ENCODE results near the gene SMAD6. TPM values are rescaled to one million over a fixed set of nuclear protein-coding genes. Genes with fewer than 3 reads are reported as not detected.

Gene SMAD6
- total and polyA plus RNA-seq, 2 of the 4 experiments (the other 2 are of a cell fraction): 4.8 to 8.5 TPM

DNA sequence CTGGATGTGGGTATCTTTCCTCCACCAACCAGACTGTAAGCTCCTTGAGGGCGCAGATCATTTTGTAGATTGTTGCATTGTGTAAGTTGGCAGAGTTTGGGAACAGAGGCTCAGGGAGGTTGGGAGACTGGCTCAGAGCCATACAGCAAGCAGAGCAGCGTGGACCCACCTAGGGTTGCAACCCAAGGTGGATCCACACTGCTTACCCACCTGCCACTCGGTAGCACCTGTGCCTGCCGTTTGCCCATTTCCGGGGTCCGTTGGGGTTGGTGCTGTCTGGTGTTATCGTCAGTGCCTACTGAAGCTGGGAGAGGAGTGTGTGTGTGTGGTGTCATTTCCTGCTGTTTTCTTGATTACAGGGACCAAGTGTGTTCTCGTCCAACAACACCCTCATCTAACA is 19.0 kb downstream of the SMAD6 start:
- WGBS, 2 experiments (ENCODE audit: extremely low coverage in 2 of 2, insufficient read length in 1 of 2): no CpG with 5 or more reads among the region's 8 CpGs
- Histone ChIP-seq H3K9me3 (ENCODE audit: control insufficient read depth, insufficient read depth, low read length) (no peaks in the 10 kb centered on the region), H3K4ac (ENCODE audit: low read depth, low read length) (peak overlapping the region; percentile 36; the same call in 1 of the 2 replicates), H3K79me1 (ENCODE audit: low read depth in 1 of 2, low read length in 2 of 2) (peaks cover 33 to 96% of the 10 kb centered on the region in 2 experiments), H4K91ac (ENCODE audit: insufficient read depth, low read depth, low read length) (0 out of 2 replicates have a peak overlapping the region, but pooled peaks have one; percentile 3), H3K23ac (ENCODE audit: low read depth, low read length) (peak overlapping the region; percentile 72; the same call in 1 of the 2 replicates), H3K9me1 (ENCODE audit: insufficient read depth, low read length) (peaks cover 49% of the 10 kb centered on the region), H4K20me1 (ENCODE audit: insufficient read depth, low read length) (peaks cover 64% of the 10 kb centered on the region), H3K4me2 (ENCODE audit: low read depth, low read length) (no peak overlapping the region), H2BK120ac (ENCODE audit: low read depth, low read length) (no peak overlapping the region), H3K14ac (replicated peaks; ENCODE audit: low read depth, low read length) (0 out of 2 replicates have a peak overlapping the region, but pooled peaks have one; percentile 48), H2AK9ac (replicated peaks; ENCODE audit: low read depth, low read length, poor library complexity) (peak overlapping the region; percentile 35), H4K8ac (ENCODE audit: low read depth in 2 of 2, low read length in 2 of 2) (peak overlapping the region in 1 of 2 experiments; percentile 29; a peak in 1 of 4 replicates), H3K18ac (ENCODE audit: low read depth, low read length) (no peak overlapping the region), H4K5ac (ENCODE audit: low read depth, low read length) (no peak overlapping the region), H2BK15ac (ENCODE audit: low read depth, low read length) (no peak overlapping the region), H2AK5ac (ENCODE audit: low read depth, low read length) (peak overlapping the region; percentile 69; the same call in 1 of the 2 replicates), H2BK5ac (ENCODE audit: low read depth, low read length, poor library complexity, severe bottlenecking) (no peak overlapping the region), H3K27ac (ENCODE audit: insufficient read depth, low read length) (no peak overlapping the region), H2AFZ (replicated peaks; ENCODE audit: low read length, poor library complexity) (peak overlapping the region; percentile 19), H2BK20ac (ENCODE audit: low read depth, low read length) (peak overlapping the region; percentile 20; the same call in 1 of the 2 replicates), H3K4me3 (ENCODE audit: insufficient read depth, low read depth, low read length) (no peak overlapping the region), H3K4me1 (ENCODE audit: control insufficient read depth, insufficient read depth, low read length) (peaks cover 20% of the 10 kb centered on the region), H3K36me3 (ENCODE audit: control insufficient read depth, insufficient read depth, low read length) (peaks cover 55% of the 10 kb centered on the region), H3K27me3 (ENCODE audit: control insufficient read depth, insufficient read depth, low read length) (no peaks in the 10 kb centered on the region), H3K9ac (ENCODE audit: low read depth, low read length) (no peak overlapping the region), H3K56ac (ENCODE audit: extremely low read depth, insufficient read depth, low read length) (no peak overlapping the region)
- ATAC-seq (ENCODE audit: low read depth) (no peak), DNase-seq (no peak)
- dilution Hi-C loops (cut with HindIII; ENCODE audit: low sequenced_read_pairs, unreplicated experiment): no loop called here
- no peak for TF ChIP-seq RFX5 (IDR thresholded peaks at IDR 0.05; ENCODE audit: low read depth, low read length)
- TF ChIP-seq RAD21 (IDR thresholded peaks at IDR 0.05; ENCODE audit: low read length): no peak
- TF ChIP-seq, protein P1, sequence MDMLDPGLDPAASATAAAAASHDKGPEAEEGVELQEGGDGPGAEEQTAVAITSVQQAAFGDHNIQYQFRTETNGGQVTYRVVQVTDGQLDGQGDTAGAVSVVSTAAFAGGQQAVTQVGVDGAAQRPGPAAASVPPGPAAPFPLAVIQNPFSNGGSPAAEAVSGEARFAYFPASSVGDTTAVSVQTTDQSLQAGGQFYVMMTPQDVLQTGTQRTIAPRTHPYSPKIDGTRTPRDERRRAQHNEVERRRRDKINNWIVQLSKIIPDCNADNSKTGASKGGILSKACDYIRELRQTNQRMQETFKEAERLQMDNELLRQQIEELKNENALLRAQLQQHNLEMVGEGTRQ (IDR thresholded peaks at IDR 0.05; ENCODE audit: low read depth, low read length): no peak
- TF ChIP-seq, protein P2, sequence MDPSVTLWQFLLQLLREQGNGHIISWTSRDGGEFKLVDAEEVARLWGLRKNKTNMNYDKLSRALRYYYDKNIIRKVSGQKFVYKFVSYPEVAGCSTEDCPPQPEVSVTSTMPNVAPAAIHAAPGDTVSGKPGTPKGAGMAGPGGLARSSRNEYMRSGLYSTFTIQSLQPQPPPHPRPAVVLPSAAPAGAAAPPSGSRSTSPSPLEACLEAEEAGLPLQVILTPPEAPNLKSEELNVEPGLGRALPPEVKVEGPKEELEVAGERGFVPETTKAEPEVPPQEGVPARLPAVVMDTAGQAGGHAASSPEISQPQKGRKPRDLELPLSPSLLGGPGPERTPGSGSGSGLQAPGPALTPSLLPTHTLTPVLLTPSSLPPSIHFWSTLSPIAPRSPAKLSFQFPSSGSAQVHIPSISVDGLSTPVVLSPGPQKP (IDR thresholded peaks at IDR 0.05; ENCODE audit: borderline replicate concordance, low read depth, low read length): no peak
- TF ChIP-seq CHD1 (IDR thresholded peaks at IDR 0.05; ENCODE audit: low read depth, low read length): no peak
- TF ChIP-seq SMC3 (IDR thresholded peaks at IDR 0.05; ENCODE audit: low read depth, low read length): no peak
- TF ChIP-seq MAZ (IDR thresholded peaks at IDR 0.05; ENCODE audit: borderline replicate concordance, low read depth, low read length): no peak
- no peak for TF ChIP-seq CEBPB (IDR thresholded peaks at IDR 0.05; ENCODE audit: low read depth, low read length)
- TF ChIP-seq POLR2A (IDR thresholded peaks at IDR 0.05; ENCODE audit: low read depth, low read length): no peak
- no peak for TF ChIP-seq FOS (IDR thresholded peaks at IDR 0.05; ENCODE audit: low read depth, low read length)
- TF ChIP-seq MAFK (IDR thresholded peaks at IDR 0.05; ENCODE audit: low read depth, low read length): no peak
- no peak for TF ChIP-seq RCOR1 (IDR thresholded peaks at IDR 0.05; ENCODE audit: insufficient replicate concordance, low read length)
- TF ChIP-seq CTCF (conservative IDR thresholded peaks at IDR 0.05; ENCODE audit: low read depth, low read length): no peak
- TF ChIP-seq BHLHE40 (IDR thresholded peaks at IDR 0.05; ENCODE audit: low read depth, low read length): no peak
- TF ChIP-seq NFE2L2 (IDR thresholded peaks at IDR 0.05; ENCODE audit: low read depth, low read length): no peak
- TF ChIP-seq MXI1 (IDR thresholded peaks at IDR 0.05; ENCODE audit: borderline replicate concordance, low read depth, low read length): no peak
- intact Hi-C loops (cut with micrococcal nuclease): no loop called here
- no TSS peak for BruUV-seq (replicated peaks)
- ChIA-PET POLR2A (ENCODE audit: unreplicated experiment) (no interaction called here), CTCF (interaction anchor here (0.6 to 1.5 kb wide), 4 partner anchors 9 to 131 kb away, joined by 3 to 4 read pairs (median 3); no protein-coding TSS in a partner anchor)
- in situ Hi-C loops (cut with MboI; ENCODE audit: low sequenced_read_pairs): loop anchor here (25.0 kb wide), 1 partner anchor 116 kb away; no protein-coding TSS in a partner anchor

Data from IMR-90 (cell line).